WTC11 (cell line): Measurements from ENCODE around the gene PSMD6. TPM values are rescaled to one million over a fixed set of nuclear protein-coding genes. Genes with fewer than 3 reads are reported as not detected.

Source experiments
- ATAC-seq: fragments of 200-7000 bp; cut with Tn5 transposase; 2 replicates; pipeline ENCODE4 v1.10.0; 2021; ENCODE audit warnings: mild to moderate bottlenecking, moderate library complexity
- CTCF ChIA-PET: fragments of 300-600 bp; sonication (Branson Sonifier 250); formaldehyde crosslinking; loops from one replicate; lab custom pipeline; 2021; ENCODE audit warnings: antibody characterized with exemption; lab: Charles Lee
- POLR2A ChIA-PET: fragments of 350-600 bp; sonication (Branson Sonifier 250); formaldehyde crosslinking; loops from one replicate; lab custom pipeline; 2021; ENCODE audit warnings: antibody characterized with exemption; lab: Charles Lee
- DNase-seq: peaks from one replicate; pipeline ENCODE4 v3.0.0; 2021; ENCODE audit warnings: low spot score
- H3K27ac Mint-ChIP-seq: 2 replicates; pipeline ENCODE4 v1.8.0; 2021; ENCODE audit warnings: mixed read lengths
- H3K27me3 Mint-ChIP-seq: 2 replicates; pipeline ENCODE4 v1.8.0; 2021; ENCODE audit warnings: low read depth, mild to moderate bottlenecking, moderate library complexity, mixed read lengths
- H3K36me3 Mint-ChIP-seq: 2 replicates; pipeline ENCODE4 v1.8.0; 2021; ENCODE audit warnings: mixed read lengths
- H3K4me1 Mint-ChIP-seq: 2 replicates; pipeline ENCODE4 v1.8.0; 2022; ENCODE audit warnings: mixed read lengths
- H3K4me3 Mint-ChIP-seq: 2 replicates; pipeline ENCODE4 v1.8.0; 2021; ENCODE audit warnings: mild to moderate bottlenecking, moderate library complexity, mixed read lengths
- H3K9me3 Mint-ChIP-seq: 2 replicates; pipeline ENCODE4 v1.8.0; 2021; ENCODE audit warnings: mixed read lengths
- AFF4 ChIP-seq: sonication (generic); formaldehyde crosslinking; IDR thresholded peaks from 2 replicates; pipeline ENCODE4 v1.8.1; 2023; ENCODE audit warnings: mild to moderate bottlenecking, missing genetic modification reagents, borderline replicate concordance
- ATF3 ChIP-seq: sonication (generic); formaldehyde crosslinking; conservative IDR thresholded peaks from 2 replicates; pipeline ENCODE4 v1.8.1; 2022; ENCODE audit warnings: mild to moderate bottlenecking, missing genetic modification reagents
- CREB1 ChIP-seq: sonication (generic); formaldehyde crosslinking; IDR thresholded peaks from 2 replicates; pipeline ENCODE4 v1.8.0; 2023; ENCODE audit warnings: mild to moderate bottlenecking, missing genetic modification reagents
- E2F1 ChIP-seq: sonication (generic); formaldehyde crosslinking; IDR thresholded peaks from 2 replicates; pipeline ENCODE4 v1.8.0; 2022; ENCODE audit warnings: mild to moderate bottlenecking, missing genetic modification reagents
- ESRRA ChIP-seq: sonication (generic); formaldehyde crosslinking; IDR thresholded peaks from 2 replicates; pipeline ENCODE4 v1.8.1; 2022; ENCODE audit warnings: mild to moderate bottlenecking, missing genetic modification reagents, borderline replicate concordance
- GRHL2 ChIP-seq: fragments of 250-450 bp; sonication (Bioruptor Pico); IDR thresholded peaks from 2 replicates; pipeline ENCODE4 v1.8.0; 2022; ENCODE audit warnings: mild to moderate bottlenecking, moderate library complexity; ENCODE audit not compliant: insufficient replicate concordance, severe bottlenecking
- JUN ChIP-seq: sonication (generic); formaldehyde crosslinking; IDR thresholded peaks from 2 replicates; pipeline ENCODE4 v1.8.0; 2023; ENCODE audit warnings: mild to moderate bottlenecking, missing genetic modification reagents
- NFATC4 ChIP-seq: fragments of 250-450 bp; sonication (Bioruptor Pico); IDR thresholded peaks from 2 replicates; pipeline ENCODE4 v1.9.0; 2021; ENCODE audit warnings: mild to moderate bottlenecking
- NFYB ChIP-seq: sonication (generic); formaldehyde crosslinking; conservative IDR thresholded peaks from 2 replicates; pipeline ENCODE4 v1.8.0; 2022; ENCODE audit warnings: low read depth, missing genetic modification reagents
- RORB ChIP-seq: fragments of 250-450 bp; sonication (Bioruptor Pico); IDR thresholded peaks from 2 replicates; pipeline ENCODE4 v1.9.0; 2021; ENCODE audit warnings: mild to moderate bottlenecking
- SMAD4 ChIP-seq: sonication (generic); formaldehyde crosslinking; IDR thresholded peaks from 2 replicates; pipeline ENCODE4 v1.8.0; 2022; ENCODE audit warnings: mild to moderate bottlenecking, missing genetic modification reagents
- STAT6 ChIP-seq: sonication (generic); formaldehyde crosslinking; conservative IDR thresholded peaks from 2 replicates; pipeline ENCODE4 v1.8.1; 2023; ENCODE audit warnings: mild to moderate bottlenecking, low read depth, missing genetic modification reagents, moderate library complexity
- TP53 ChIP-seq: sonication (generic); formaldehyde crosslinking; IDR thresholded peaks from 2 replicates; pipeline ENCODE4 v1.8.1; 2023; ENCODE audit warnings: mild to moderate bottlenecking, missing genetic modification reagents
- ZNF416 ChIP-seq: fragments of 250-450 bp; sonication (Bioruptor Pico); IDR thresholded peaks from 2 replicates; pipeline ENCODE4 v1.9.0; 2021; ENCODE audit warnings: mild to moderate bottlenecking, inconsistent platforms
- ZNF423 ChIP-seq: fragments of 250-450 bp; sonication (Bioruptor Pico); IDR thresholded peaks from 2 replicates; pipeline ENCODE4 v2.1.2; 2022; ENCODE audit warnings: mild to moderate bottlenecking, moderate library complexity
- ZNF512 ChIP-seq: sonication (generic); formaldehyde crosslinking; IDR thresholded peaks from 2 replicates; pipeline ENCODE4 v1.8.1; 2022; ENCODE audit warnings: missing genetic modification reagents, borderline replicate concordance
- ZNF671 ChIP-seq: fragments of 250-450 bp; sonication (Bioruptor Pico); IDR thresholded peaks from 2 replicates; pipeline ENCODE4 v1.8.0; 2021; ENCODE audit warnings: mild to moderate bottlenecking
- ZSCAN18 ChIP-seq: fragments of 250-450 bp; sonication (Bioruptor Pico); IDR thresholded peaks from 2 replicates; pipeline ENCODE4 v2.1.2; 2022; ENCODE audit warnings: mild to moderate bottlenecking, moderate library complexity
- total RNA-seq: library from RNA; stranded (reverse); gene quantifications from 3 replicates; pipeline ENCODE4 v1.2.3, GENCODE V29; 2021

Gene PSMD6
- total RNA-seq, 1 experiment from 2014 or later = 105 TPM

- TF ChIP-seq AFF4 (CRISPR knock-in tag) = no peak
- TF ChIP-seq ATF3 = no peak
- TF ChIP-seq, all 79 proteins: peak for 0
These were observed 43.3 kb downstream of the PSMD6 start (continued) for GRCh38 chr3:63980019-63980418.

- ChIA-PET POLR2A (interaction anchor here (0.6 kb wide), 2 partner anchors 24 to 162 kb away, joined by 3 read pairs; no protein-coding TSS in a partner anchor), CTCF (interaction anchor here (0.6 to 1.4 kb wide), 4 partner anchors 10 to 84 kb away, joined by 3 to 6 read pairs (median 3); no protein-coding TSS in a partner anchor)
- ATAC-seq (no peak), DNase-seq (no peak)
- Mint-ChIP-seq H3K27me3 (no peaks in the 10 kb centered on the region), H3K27ac (peak overlapping the region; percentile 4; the same call in 1 of the 2 replicates), H3K4me3 (no peak overlapping the region), H3K9me3 (no peaks in the 10 kb centered on the region), H3K4me1 (no peaks in the 10 kb centered on the region), H3K36me3 (peaks cover 9% of the 10 kb centered on the region; the same call in 1 of the 2 replicates)
- TF ChIP-seq GRHL2 (CRISPR knock-in tag) (no peak), STAT6 (no peak), SMAD4 (no peak), NFATC4 (CRISPR knock-in tag) (no peak), ESRRA (CRISPR knock-in tag) (no peak)
- TF ChIP-seq, all 79 proteins: peak for 0
These were observed 44.0 kb downstream of the PSMD6 start for GRCh38 chr3:63979093-63979885.

- no peak for DNase-seq
- ChIA-PET CTCF (interaction anchor here (0.9 to 1.4 kb wide), 4 partner anchors 9 to 45 kb away, joined by 3 to 6 read pairs (median 3); no protein-coding TSS in a partner anchor), POLR2A (no interaction called here)
- no peaks in the 10 kb centered on the region for H3K27me3 Mint-ChIP-seq
- H3K4me3 Mint-ChIP-seq = no peak overlapping the region
- peaks cover 7% of the 10 kb centered on the region; the same call in 1 of the 2 replicates for H3K36me3 Mint-ChIP-seq
- H3K9me3 Mint-ChIP-seq = no peaks in the 10 kb centered on the region
- H3K27ac Mint-ChIP-seq = no peak overlapping the region
- no peak for ATAC-seq
- H3K4me1 Mint-ChIP-seq = peaks cover 8% of the 10 kb centered on the region
- TF ChIP-seq ZNF423 (CRISPR knock-in tag) (no peak), GRHL2 (CRISPR knock-in tag) (no peak), NFYB (CRISPR knock-in tag) (no peak), TP53 (no peak), RORB (CRISPR knock-in tag) (no peak), STAT6 (no peak), ZNF671 (no peak), JUN (CRISPR knock-in tag) (no peak), ZSCAN18 (CRISPR knock-in tag) (no peak), ZNF512 (CRISPR knock-in tag) (no peak), ZNF416 (no peak), E2F1 (CRISPR knock-in tag) (no peak), CREB1 (no peak)
These were observed 45.4 kb downstream of the PSMD6 start for GRCh38 chr3:63977893-63978292.
